NCI-H2171 treated with DMSO at 0.1 percent for 48 hours (cell line): ENCODE results near the gene CAB39L.
A peak's percentile ranks its signal among the peaks of the same experiment; 100 is the strongest.
"Not testable (repeated sequence)": the region's sequence is repeated elsewhere in the genome, so short reads cannot be mapped to it uniquely, and the experiment has no call there.

Experiments
- DNase-seq: peaks from one replicate; lab custom pipeline; 2025; lab: John Stamatoyannopoulos, UW

The CAB39L gene

GRCh38 chr13:49310251-49310650 is 133.6 kb downstream of the CAB39L start:
- DNase-seq, result peak; percentile 22

DNA sequence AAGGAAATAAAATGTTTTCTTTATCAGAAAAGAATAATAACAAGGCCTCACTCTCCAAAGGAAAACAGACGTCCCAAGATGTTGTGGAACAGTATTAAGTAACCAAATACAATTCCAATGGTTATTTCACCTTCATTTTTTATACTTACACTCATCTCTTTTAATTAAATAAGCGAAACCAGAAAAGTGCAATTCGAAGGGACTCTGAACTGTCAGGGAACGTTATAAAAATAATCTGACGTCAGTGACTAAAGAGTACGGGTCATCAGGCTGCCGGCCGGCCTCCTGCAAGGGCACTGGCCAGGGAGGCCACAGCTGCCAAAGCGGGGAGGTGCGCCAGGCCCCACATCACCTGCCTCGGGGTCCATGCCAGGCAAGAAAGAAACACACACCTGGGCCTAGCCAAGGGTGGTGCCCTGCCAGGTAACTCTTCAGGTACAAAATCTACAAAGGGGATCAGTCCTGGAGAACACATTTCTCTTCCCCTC is 134.9 kb downstream of the CAB39L start:
- no peak for DNase-seq

GRCh38 chr13:49308097-49308875 is 135.6 kb downstream of the CAB39L start:
- no peak for DNase-seq

DNA sequence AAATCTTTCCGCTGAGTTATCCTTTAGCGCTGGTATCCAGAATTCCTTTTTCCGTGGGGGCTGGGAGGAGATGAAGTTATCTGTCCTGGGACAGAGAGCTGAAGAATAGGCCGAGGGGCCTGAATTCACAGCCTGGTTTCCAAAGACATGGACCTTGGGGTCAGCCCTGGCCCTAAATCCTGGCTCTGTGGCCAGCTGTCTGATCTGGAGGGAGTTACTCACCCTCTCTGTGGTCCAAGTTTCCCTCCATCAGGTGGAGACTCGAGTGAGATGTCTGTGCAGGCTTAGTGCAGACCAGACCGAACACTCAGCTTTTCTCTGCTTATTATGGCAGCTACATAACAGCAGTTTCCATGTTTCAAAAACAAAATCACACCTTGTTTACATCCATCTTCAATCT is 136.5 kb downstream of the CAB39L start:
- DNase-seq, result no peak

- no peak for DNase-seq
These were observed 138.0 kb downstream of the CAB39L start for GRCh38 chr13:49305792-49306425.

- DNase-seq, result no peak
These were observed 138.8 kb downstream of the CAB39L start for GRCh38 chr13:49304763-49305700.

DNA sequence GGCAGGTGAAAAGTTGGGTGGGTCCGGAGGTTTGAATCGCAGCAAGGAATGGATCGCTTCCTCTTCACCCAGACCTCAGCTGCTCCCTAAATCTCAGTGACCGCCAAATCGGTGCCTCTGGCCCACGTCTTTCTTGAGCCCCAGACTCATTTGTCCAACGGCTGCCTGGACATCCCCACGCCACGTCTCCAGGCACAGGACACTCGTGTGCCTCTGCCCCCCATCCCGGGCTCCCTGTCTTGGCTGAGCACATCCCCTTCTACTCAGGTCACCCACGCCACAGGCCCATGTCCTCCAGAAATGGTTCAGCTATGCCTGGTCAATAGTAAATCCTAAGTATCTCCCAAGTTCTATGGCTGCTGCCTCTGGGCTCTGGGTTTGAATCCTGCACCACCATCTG is 139.5 kb downstream of the CAB39L start:
- no peak for DNase-seq

DNA sequence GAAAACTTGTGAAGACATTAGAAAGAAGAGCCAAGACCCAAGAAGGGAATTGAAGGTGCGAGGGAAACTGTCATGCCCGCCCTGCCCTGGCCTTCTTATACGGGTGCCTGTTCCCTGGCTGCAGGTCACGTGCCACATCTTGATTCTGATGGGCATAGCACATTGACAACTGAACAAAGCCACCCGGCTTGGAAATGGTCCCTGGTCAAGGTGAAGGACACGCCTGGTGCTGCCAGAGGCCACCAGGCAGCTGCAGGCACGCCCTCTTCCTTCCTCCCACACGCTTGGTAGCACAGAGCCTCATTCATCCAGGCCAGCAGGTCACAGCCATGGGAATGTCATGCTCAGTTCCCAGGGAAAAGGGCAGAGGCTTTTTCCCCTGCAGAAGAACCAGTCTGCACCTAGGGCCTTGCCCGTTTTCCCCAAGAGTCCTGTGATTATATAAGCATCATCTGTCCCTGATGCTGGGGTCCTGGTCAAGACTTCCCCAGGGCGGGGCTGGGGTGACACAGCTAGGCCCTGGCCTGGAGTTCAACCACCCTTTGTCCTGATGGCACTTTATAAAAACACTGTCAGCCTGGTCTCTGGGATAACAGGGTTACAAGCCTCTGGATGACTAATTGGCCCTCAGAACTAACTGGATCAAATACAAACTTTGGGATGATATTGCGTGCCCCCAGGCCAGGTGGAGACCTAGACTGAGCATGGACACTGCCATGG is 140.2 kb downstream of the CAB39L start:
- DNase-seq, result no peak

DNA sequence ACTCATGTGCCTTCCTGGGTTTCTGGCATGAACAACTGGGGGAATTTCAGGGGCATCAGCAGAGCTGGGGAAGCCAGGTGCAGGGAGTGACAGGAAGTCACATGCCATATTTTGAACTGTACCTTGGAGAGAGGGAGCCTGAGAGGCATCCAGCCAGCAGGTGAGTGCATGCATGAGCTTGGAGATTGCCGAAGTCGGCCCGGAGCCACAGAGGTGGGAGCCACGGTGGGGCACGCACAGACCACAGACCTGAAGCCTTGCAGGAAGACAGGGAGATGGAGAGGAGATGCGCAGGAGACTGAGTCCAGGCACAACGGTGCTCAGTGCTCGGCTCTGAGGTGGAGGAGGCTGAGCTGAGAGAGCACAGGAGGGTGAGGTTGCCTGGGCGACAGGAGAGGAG is 141.0 kb downstream of the CAB39L start:
- DNase-seq, result no peak

GRCh38 chr13:49302222-49302621 is 141.6 kb downstream of the CAB39L start:
- DNase-seq, result no peak

GRCh38 chr13:49300739-49301589 is 142.9 kb downstream of the CAB39L start:
- peak; percentile 82 for DNase-seq

- no peak for DNase-seq
These were observed 143.6 kb downstream of the CAB39L start for GRCh38 chr13:49300276-49300675.

GRCh38 chr13:49298903-49299605 is 144.8 kb downstream of the CAB39L start:
- DNase-seq, result no peak

GRCh38 chr13:49298416-49298815 is 145.4 kb downstream of the CAB39L start:
- no peak for DNase-seq

GRCh38 chr13:49297338-49297737 is 146.5 kb downstream of the CAB39L start:
- DNase-seq, result no peak

DNA sequence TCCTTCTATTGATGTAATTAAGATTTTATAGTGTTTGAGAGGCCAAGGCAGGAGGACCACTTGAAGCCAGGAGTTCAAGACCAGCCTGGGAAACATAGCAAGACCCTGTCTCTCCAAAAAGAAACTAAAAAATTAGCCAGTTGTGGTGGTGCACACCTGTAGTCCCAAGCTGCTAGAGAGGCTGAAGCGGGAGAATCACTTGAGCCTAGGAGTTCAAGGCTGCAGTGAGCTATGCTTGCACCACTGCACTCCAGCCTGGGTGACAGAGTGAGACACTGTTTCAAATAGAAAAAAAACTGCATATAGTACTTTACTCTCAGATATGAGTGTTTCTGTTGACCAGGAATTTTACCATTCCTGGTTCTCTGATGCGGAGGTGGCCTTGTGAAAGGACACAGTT is 147.2 kb downstream of the CAB39L start:
- no peak for DNase-seq

GRCh38 chr13:49295244-49295643 is 148.6 kb downstream of the CAB39L start:
- DNase-seq, result no peak

DNA sequence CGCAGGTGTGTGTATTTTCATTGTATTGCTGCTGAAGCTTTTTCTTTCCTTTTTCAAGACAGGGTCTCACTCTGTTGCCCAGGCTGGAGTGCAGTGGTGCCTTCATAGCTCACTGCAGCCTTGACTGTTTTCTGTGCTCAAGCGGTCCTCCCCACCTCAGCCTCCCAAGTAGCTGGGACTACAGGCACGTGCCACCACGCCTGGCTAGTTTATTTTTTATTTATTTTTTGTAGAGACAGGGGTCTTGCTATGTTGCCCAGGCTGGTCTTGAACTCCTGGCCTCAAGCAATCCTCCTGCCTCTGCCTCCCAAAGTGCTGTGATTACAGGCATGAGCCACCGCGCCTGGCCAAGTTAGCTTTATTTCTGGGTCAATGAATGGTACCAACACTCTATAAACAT is 149.1 kb downstream of the CAB39L start:
- not testable (repeated sequence) for DNase-seq

GRCh38 chr13:49292742-49293486 is 150.9 kb downstream of the CAB39L start:
- DNase-seq, result peak; percentile 47
